Natural killer cell (primary cell): ENCODE results near the gene KAZN. TPM values are rescaled to one million over a fixed set of nuclear protein-coding genes. Genes with fewer than 3 reads are reported as not detected.

Experiments
- ATAC-seq, 3 donors: fragments of 150-1000 bp in 2 of 3; fragments of 200-7000 bp in 1 of 3; cut with Tn5 transposase; 1 replicate in 1 of 3; 2 replicates in 2 of 3; pipeline ENCODE4 v1.10.0; 2021; ENCODE audit warnings: mild to moderate bottlenecking in 2 of 3, moderate library complexity in 2 of 3
- DNase-seq, 2 donors: peaks; one replicate each; pipeline versions ENCODE4 v3.0.0 to v3.0.0-alpha.2; 2013 to 2021; ENCODE audit warnings: mixed read lengths in 1 of 2
- H3K27ac ChIP-seq: one replicate; pipeline ENCODE4 v1.5.1; 2013; ENCODE audit warnings: mild to moderate bottlenecking, low read length
- H3K27me3 ChIP-seq: one replicate; pipeline ENCODE4 v1.6.1; 2013; ENCODE audit warnings: low read length; ENCODE audit not compliant: control insufficient read depth, insufficient read depth
- H3K36me3 ChIP-seq: one replicate; pipeline ENCODE4 v1.6.1; 2013; ENCODE audit warnings: low read length; ENCODE audit not compliant: control insufficient read depth, insufficient read depth
- H3K4me1 ChIP-seq: one replicate; pipeline ENCODE4 v1.6.1; 2013; ENCODE audit warnings: low read length; ENCODE audit not compliant: control insufficient read depth, insufficient read depth
- H3K4me3 ChIP-seq: one replicate; pipeline ENCODE4 v1.5.1; 2013; ENCODE audit warnings: low read length
- H3K9me3 ChIP-seq: one replicate; pipeline ENCODE4 v1.6.1; 2013; ENCODE audit warnings: low read length; ENCODE audit not compliant: control insufficient read depth, insufficient read depth
- H3K27ac Mint-ChIP-seq, 2 donors: one replicate each; pipeline ENCODE4 v1.8.0; 2022; ENCODE audit warnings: mild to moderate bottlenecking in 2 of 2, mixed read lengths in 2 of 2, moderate library complexity in 1 of 2
- H3K27me3 Mint-ChIP-seq, 2 donors: one replicate each; pipeline ENCODE4 v1.8.0; 2022; ENCODE audit warnings: low read depth in 2 of 2, mixed read lengths in 2 of 2
- H3K36me3 Mint-ChIP-seq: one replicate; pipeline ENCODE4 v1.8.0; 2022; ENCODE audit warnings: mixed read lengths
- H3K4me1 Mint-ChIP-seq, 2 donors: one replicate each; pipeline ENCODE4 v1.8.0; 2022; ENCODE audit warnings: mixed read lengths in 2 of 2
- H3K4me3 Mint-ChIP-seq: one replicate; pipeline ENCODE4 v1.8.0; 2022; ENCODE audit warnings: mild to moderate bottlenecking, moderate library complexity, mixed read lengths
- H3K9me3 Mint-ChIP-seq, 2 donors: one replicate each; pipeline ENCODE4 v1.8.0; 2022; ENCODE audit warnings: mixed read lengths in 2 of 2
- CTCF ChIP-seq: fragments of 200-600 bp; IDR thresholded peaks from one replicate; pipeline ENCODE4 v1.8.0; 2022; ENCODE audit warnings: antibody characterized with exemption
- WGBS: methylation state at CpG from one replicate; pipeline ENCODE4 v1.1.7; 2013; ENCODE audit warnings: missing lambda C conversion rate; ENCODE audit not compliant: insufficient coverage; 5-methylcytosine and 5-hydroxymethylcytosine counted together
- intact Hi-C: fragments of 100-400 bp; cut with micrococcal nuclease; formaldehyde crosslinking; loops from one replicate; pipeline ENCODE4 v1.14.2; 2022
- total RNA-seq, 4 donors: library from RNA; stranded (reverse); fragments of 120-200 nt in 1 of 4; gene quantifications; one replicate each; pipeline versions ENCODE4 v1.2.3 to v1.2.4, GENCODE V29; 2013 to 2022

KAZN gene
- total RNA-seq, 3 donors from 2014 or later (not counting 1 experiment from before 2014, with no cell fraction given) = 1.2 to 2.0 (median 1.7) TPM

DNA sequence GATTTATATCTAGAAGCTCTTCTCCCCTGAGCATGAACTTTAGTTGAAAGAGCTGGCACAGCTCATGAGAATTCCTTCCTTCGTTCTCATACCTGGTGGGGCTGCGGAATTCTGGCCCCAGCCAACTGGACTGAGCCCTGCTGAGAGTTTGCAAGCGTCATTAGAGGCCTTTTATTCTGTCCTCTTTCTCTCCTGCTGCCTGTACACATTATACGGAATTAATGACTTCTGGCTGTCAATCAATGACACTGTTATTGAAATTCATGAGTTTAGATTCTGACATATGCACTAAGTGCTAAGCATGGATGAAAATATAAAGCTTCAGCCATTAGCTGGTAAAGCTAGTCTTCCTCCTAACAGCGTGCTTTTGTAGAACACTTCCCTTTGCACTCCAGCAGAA, 27.5 kb downstream of the KAZN start:
- no peak for TF ChIP-seq CTCF
- ATAC-seq (no peak), DNase-seq (no peak)
- Histone ChIP-seq H3K4me1 (no peaks in the 10 kb centered on the region), H3K27ac (no peak overlapping the region), H3K4me3 (no peak overlapping the region), H3K36me3 (no peaks in the 10 kb centered on the region), H3K9me3 (no peaks in the 10 kb centered on the region), H3K27me3 (no peaks in the 10 kb centered on the region)
- WGBS = 81% methylated on average over 5 of the region's 5 CpGs
- Mint-ChIP-seq H3K27ac (no peak overlapping the region), H3K4me1 (no peaks in the 10 kb centered on the region), H3K4me3 (no peak overlapping the region), H3K27me3 (peaks cover 0 to 5% of the 10 kb centered on the region in 2 donors), H3K9me3 (no peaks in the 10 kb centered on the region), H3K36me3 (no peaks in the 10 kb centered on the region)
- intact Hi-C loops = loop anchor here (10.0 kb wide), 1 partner anchor 59 kb away; no protein-coding TSS in a partner anchor

DNA sequence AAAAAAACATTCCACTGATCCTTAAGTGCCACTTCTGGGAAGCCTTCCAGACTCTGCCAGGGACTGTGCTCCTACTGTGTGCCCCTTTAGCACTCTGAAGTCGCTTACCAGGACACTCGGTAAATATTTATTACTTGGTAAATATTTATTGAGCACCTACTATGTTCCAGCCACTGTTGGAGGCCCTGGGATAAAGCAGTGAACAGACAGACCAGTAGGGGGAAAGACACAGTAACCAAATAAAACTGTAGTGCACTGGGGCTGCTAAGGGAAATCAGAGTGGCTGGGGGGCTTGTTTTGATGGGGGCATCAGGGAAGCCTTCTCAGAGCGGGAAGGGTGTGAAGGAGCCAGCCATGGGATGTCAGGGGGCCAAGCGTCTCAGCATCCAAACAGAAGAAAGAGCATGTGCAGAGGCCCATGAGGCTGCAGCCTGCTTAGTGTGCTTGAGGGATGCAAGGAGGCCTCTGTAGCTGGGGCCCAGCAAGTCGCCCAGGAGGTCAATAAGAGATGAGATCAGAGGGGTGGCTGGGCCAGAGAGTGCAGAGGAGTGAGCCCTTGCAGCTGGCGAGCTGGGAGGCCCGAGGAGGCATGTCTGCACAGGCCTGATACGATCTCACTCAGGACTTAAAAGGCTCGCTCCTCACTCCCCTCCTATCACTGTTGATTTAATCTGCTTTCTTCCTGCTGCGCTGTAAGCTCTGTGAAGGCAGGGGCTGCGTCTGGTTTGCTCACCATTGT, 28.6 kb downstream of the KAZN start:
- DNase-seq = no peak
- WGBS = 75% methylated on average over 11 of the region's 11 CpGs
- ATAC-seq = no peak
- Histone ChIP-seq H3K4me1 (no peaks in the 10 kb centered on the region), H3K9me3 (no peaks in the 10 kb centered on the region), H3K27ac (no peak overlapping the region), H3K4me3 (no peak overlapping the region), H3K36me3 (no peaks in the 10 kb centered on the region), H3K27me3 (no peaks in the 10 kb centered on the region)
- intact Hi-C loops = loop anchor here (10.0 kb wide), 1 partner anchor 58 kb away; no protein-coding TSS in a partner anchor
- Mint-ChIP-seq H3K4me3 (no peak overlapping the region), H3K27ac (no peak overlapping the region), H3K36me3 (no peaks in the 10 kb centered on the region), H3K9me3 (no peaks in the 10 kb centered on the region), H3K4me1 (no peaks in the 10 kb centered on the region), H3K27me3 (peaks cover 0 to 5% of the 10 kb centered on the region in 2 donors)
- no peak for TF ChIP-seq CTCF

DNA sequence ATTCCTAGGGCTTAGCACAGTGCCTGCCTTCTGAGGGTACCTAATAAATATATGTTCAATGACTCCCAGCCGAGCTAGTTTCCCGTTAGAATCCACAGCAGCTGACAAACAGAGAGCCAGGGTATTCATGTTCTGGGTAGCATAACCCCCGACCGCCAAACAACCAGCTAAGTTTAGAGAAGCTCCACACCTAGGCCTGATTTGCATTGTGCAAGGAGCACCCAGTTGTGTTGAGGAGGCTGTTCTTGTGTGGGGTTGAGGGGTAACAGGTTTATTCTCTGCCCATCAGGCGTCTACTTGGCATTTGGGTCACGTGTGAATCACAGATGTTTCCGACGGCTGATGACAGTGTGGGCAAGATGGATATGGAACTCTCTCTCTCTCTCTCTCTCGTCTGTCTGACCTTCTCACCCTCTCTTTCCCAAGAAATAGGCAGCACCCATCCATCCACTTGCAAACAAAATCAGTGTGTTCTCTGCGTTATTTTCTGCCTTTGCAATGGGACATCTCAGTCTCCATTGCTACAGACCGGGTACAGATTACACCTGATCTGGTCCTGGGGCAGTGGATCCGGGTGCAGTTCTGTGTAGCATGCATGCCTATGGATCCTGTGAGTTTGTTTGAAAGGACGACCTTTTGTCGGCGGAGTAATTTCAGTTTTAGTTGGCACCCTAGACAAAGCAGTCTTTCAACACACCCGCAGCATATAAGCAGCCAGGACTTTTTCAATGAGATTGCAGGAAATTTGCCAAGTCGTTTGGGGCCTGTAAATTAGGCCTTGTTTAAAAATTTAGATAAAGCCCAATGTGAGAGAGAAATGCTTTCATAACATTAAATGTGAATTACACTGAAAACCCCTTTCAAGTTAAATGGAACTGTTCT, 29.4 kb downstream of the KAZN start:
- Histone ChIP-seq H3K27me3 (no peaks in the 10 kb centered on the region), H3K27ac (no peak overlapping the region), H3K9me3 (no peaks in the 10 kb centered on the region), H3K4me3 (no peak overlapping the region), H3K4me1 (no peaks in the 10 kb centered on the region), H3K36me3 (no peaks in the 10 kb centered on the region)
- no peak overlapping the region for H3K27ac Mint-ChIP-seq
- no peak overlapping the region for H3K4me3 Mint-ChIP-seq
- ATAC-seq (no peak), DNase-seq (no peak)
- no peaks in the 10 kb centered on the region for H3K9me3 Mint-ChIP-seq
- H3K27me3 Mint-ChIP-seq = peaks cover 0 to 7% of the 10 kb centered on the region in 2 donors
- no peaks in the 10 kb centered on the region for H3K36me3 Mint-ChIP-seq
- no peak for TF ChIP-seq CTCF
- 88% methylated on average over 16 of the region's 17 CpGs for WGBS
- H3K4me1 Mint-ChIP-seq = no peaks in the 10 kb centered on the region
- intact Hi-C loops = loop anchor here (10.0 kb wide), 1 partner anchor 57 kb away; no protein-coding TSS in a partner anchor
